KMS-11 (cell line): Measurements from ENCODE around the gene SLC27A1.
"Not testable (repeated sequence)": the region's sequence is repeated elsewhere in the genome, so short reads cannot be mapped to it uniquely, and the experiment has no call there.

Experiments used
- H2AFZ ChIP-seq: fragments of 200-600 bp; sonication (generic); 2 replicates; pipeline ENCODE4 v1.6.1; 2016; ENCODE audit warnings: antibody characterized with exemption, mixed run types, low read depth
- H3K27ac ChIP-seq: fragments of 200-600 bp; sonication (generic); 2 replicates; pipeline ENCODE4 v1.6.1; 2016; ENCODE audit warnings: mild to moderate bottlenecking, mixed run types
- H3K27me3 ChIP-seq: fragments of 200-600 bp; sonication (generic); 2 replicates; pipeline ENCODE4 v1.6.1; 2017; ENCODE audit warnings: mild to moderate bottlenecking, low read depth, mixed run types, moderate library complexity; ENCODE audit not compliant: insufficient read depth
- H3K36me3 ChIP-seq: fragments of 200-600 bp; sonication (generic); 2 replicates; pipeline ENCODE4 v1.6.1; 2017; ENCODE audit warnings: mild to moderate bottlenecking, mixed run types; ENCODE audit not compliant: insufficient read depth
- H3K4me1 ChIP-seq: fragments of 200-600 bp; sonication (generic); 2 replicates; pipeline ENCODE4 v1.6.1; 2016; ENCODE audit warnings: mild to moderate bottlenecking, low read depth, mixed run types; ENCODE audit not compliant: poor library complexity, severe bottlenecking
- H3K4me2 ChIP-seq: fragments of 200-600 bp; sonication (generic); 2 replicates; pipeline ENCODE4 v1.7.0; 2016; ENCODE audit warnings: mild to moderate bottlenecking, mixed run types
- H3K4me3 ChIP-seq: fragments of 200-600 bp; sonication (generic); IDR thresholded peaks from 2 replicates; pipeline ENCODE4 v1.6.1; 2017; ENCODE audit warnings: low read depth, low read length, mixed read lengths; ENCODE audit not compliant: insufficient read depth
- H3K79me2 ChIP-seq: fragments of 200-600 bp; sonication (generic); 2 replicates; pipeline ENCODE4 v1.6.1; 2016; ENCODE audit warnings: low read depth, mixed run types; ENCODE audit not compliant: insufficient read depth
- H3K9ac ChIP-seq: fragments of 200-600 bp; sonication (generic); 2 replicates; pipeline ENCODE4 v1.6.1; 2016; ENCODE audit warnings: mild to moderate bottlenecking, mixed run types
- H4K20me1 ChIP-seq: fragments of 200-600 bp; sonication (generic); 2 replicates; pipeline ENCODE4 v1.6.1; 2016; ENCODE audit warnings: mild to moderate bottlenecking, mixed run types; ENCODE audit not compliant: insufficient read depth
- CTCF ChIP-seq: fragments of 200-600 bp; sonication (generic); conservative IDR thresholded peaks from 2 replicates; pipeline ENCODE4 v1.6.1; 2017; ENCODE audit warnings: low read depth, mild to moderate bottlenecking, antibody characterized with exemption, low read length, moderate library complexity, mixed read lengths

The SLC27A1 gene

GRCh38 chr19:17511724-17512573 is 41.6 kb downstream of the SLC27A1 start:
- H3K27me3 ChIP-seq = no peaks in the 10 kb centered on the region
- no peaks in the 10 kb centered on the region for H3K36me3 ChIP-seq
- H3K79me2 ChIP-seq = peaks cover 8% of the 10 kb centered on the region; the same call in 1 of the 2 replicates
- H3K27ac ChIP-seq = peak overlapping the region; percentile 77
- no peak overlapping the region for H3K4me3 ChIP-seq
- peak overlapping the region; percentile 71 for H3K4me2 ChIP-seq
- no peak for TF ChIP-seq CTCF
- no peaks in the 10 kb centered on the region for H4K20me1 ChIP-seq
- H2AFZ ChIP-seq = peak overlapping the region; percentile 86
- H3K9ac ChIP-seq = peak overlapping the region; percentile 82
- peaks cover under 1% of the 10 kb centered on the region for H3K4me1 ChIP-seq

- Histone ChIP-seq H3K79me2 (peaks cover 8% of the 10 kb centered on the region; the same call in 1 of the 2 replicates), H4K20me1 (no peaks in the 10 kb centered on the region), H2AFZ (no peak overlapping the region), H3K36me3 (no peaks in the 10 kb centered on the region), H3K4me1 (no peaks in the 10 kb centered on the region), H3K27ac (no peak overlapping the region), H3K27me3 (no peaks in the 10 kb centered on the region), H3K9ac (no peak overlapping the region), H3K4me2 (peak overlapping the region; percentile 71), H3K4me3 (no peak overlapping the region)
- no peak for TF ChIP-seq CTCF
These were observed 42.2 kb downstream of the SLC27A1 start for GRCh38 chr19:17512574-17512939.

- Histone ChIP-seq H3K27ac (no peak overlapping the region), H3K4me1 (no peaks in the 10 kb centered on the region), H2AFZ (no peak overlapping the region), H3K79me2 (no peaks in the 10 kb centered on the region; the same call in 1 of the 2 replicates), H3K36me3 (no peaks in the 10 kb centered on the region), H3K4me3 (no peak overlapping the region), H3K27me3 (no peaks in the 10 kb centered on the region), H3K9ac (no peak overlapping the region), H3K4me2 (no peak overlapping the region), H4K20me1 (no peaks in the 10 kb centered on the region)
- no peak for TF ChIP-seq CTCF
These were observed 45.3 kb downstream of the SLC27A1 start for GRCh38 chr19:17515408-17516149.

GRCh38 chr19:17517898-17518297 is 47.6 kb downstream of the SLC27A1 start:
- H3K27me3 ChIP-seq = no peaks in the 10 kb centered on the region
- H3K36me3 ChIP-seq = no peaks in the 10 kb centered on the region
- no peak overlapping the region for H3K4me2 ChIP-seq

GRCh38 chr19:17518654-17519053 is 48.3 kb downstream of the SLC27A1 start:
- not testable (repeated sequence) for H3K27ac ChIP-seq, H3K4me3 ChIP-seq, H3K36me3 ChIP-seq, H4K20me1 ChIP-seq, H3K4me2 ChIP-seq, H3K79me2 ChIP-seq, H3K27me3 ChIP-seq, H2AFZ ChIP-seq, H3K9ac ChIP-seq
- peaks cover 12% of the 10 kb centered on the region for H3K4me1 ChIP-seq

More at GRCh38 chr19:17517898-17518297, 47.6 kb downstream of the SLC27A1 start:
- Histone ChIP-seq H3K27ac (no peak overlapping the region), H3K79me2 (no peaks in the 10 kb centered on the region), H3K9ac (no peak overlapping the region), H4K20me1 (no peaks in the 10 kb centered on the region), H3K4me1 (peaks cover 4% of the 10 kb centered on the region), H3K4me3 (no peak overlapping the region), H2AFZ (no peak overlapping the region)
- TF ChIP-seq CTCF = no peak
